Endothelial cell of umbilical vein (primary cell): ENCODE measurements around the gene UTS2R. TPM values are rescaled to one million over a fixed set of nuclear protein-coding genes. Genes with fewer than 3 reads are reported as not detected.
A peak's percentile ranks its signal among the peaks of the same experiment; 100 is the strongest.

Experiments
- Bru-seq: library from RNA; stranded (reverse); fragments of 400-500 nt; gene quantifications from one replicate; lab custom pipeline; 2021; lab: Mats Ljungman, UMichigan
- BruChase-seq, 2 experiments: library from RNA; stranded (reverse); fragments of 400-500 nt; gene quantifications; one replicate each; lab custom pipeline; 2021; lab: Mats Ljungman, UMichigan
- BruUV-seq: library from RNA; stranded (reverse); fragments of 400-500 nt; replicated peaks from 2 replicates; lab custom pipeline; 2021; lab: Mats Ljungman, UMichigan
- CTCF ChIA-PET: fragments of 300-600, 350-600 bp; sonication (Branson Sonifier 250); formaldehyde crosslinking; loops from one replicate; lab custom pipeline; 2021; ENCODE audit warnings: antibody characterized with exemption, inconsistent platforms; lab: Charles Lee
- POLR2A ChIA-PET: fragments of 300-600, 350-600 bp; sonication (Branson Sonifier 250); formaldehyde crosslinking; loops from one replicate; lab custom pipeline; 2021; ENCODE audit warnings: antibody characterized with exemption, inconsistent platforms; lab: Charles Lee
- DNase-seq: peaks from one replicate; pipeline ENCODE4 v3.0.0-alpha.2; 2011; ENCODE audit warnings: low read depth, low spot score
- FAIRE-seq: peaks from 2 replicates; lab custom pipeline; 2011; peaks lifted over from hg19 to GRCh38; lab: Jason Lieb, UNC
- H2AFZ ChIP-seq: 2 replicates; pipeline ENCODE4 v1.6.0; 2012; ENCODE audit warnings: low read depth, low read length, control low read depth, inconsistent platforms
- H3K27ac ChIP-seq: 2 replicates; pipeline ENCODE4 v1.5.1; 2011; ENCODE audit warnings: low read depth, mild to moderate bottlenecking, control low read depth, low read length, moderate library complexity; ENCODE audit not compliant: insufficient read depth
- H3K27me3 ChIP-seq, 2 experiments: 2 replicates each; pipeline versions ENCODE4 v1.6.0 to v1.6.1; 2011; ENCODE audit warnings: low read length in 2 of 2, mixed read lengths in 1 of 2; ENCODE audit not compliant: control insufficient read depth in 2 of 2, insufficient read depth in 2 of 2
- H3K36me3 ChIP-seq, 2 experiments: 2 replicates in 1 of 2; 3 replicates in 1 of 2; pipeline ENCODE4 v1.5.1; 2011; ENCODE audit warnings: low read length in 2 of 2, mild to moderate bottlenecking in 1 of 2, moderate library complexity in 1 of 2; ENCODE audit not compliant: control insufficient read depth in 2 of 2, insufficient read depth in 2 of 2; ENCODE audit errors: extremely low read depth in 1 of 2
- H3K4me1 ChIP-seq: 3 replicates; pipeline ENCODE4 v1.5.1; 2011; ENCODE audit warnings: mild to moderate bottlenecking, low read length; ENCODE audit not compliant: control insufficient read depth, insufficient read depth; ENCODE audit errors: extremely low read depth
- H3K4me2 ChIP-seq: 2 replicates; pipeline ENCODE4 v1.6.1; 2011; ENCODE audit warnings: low read length, control low read depth, mixed read lengths; ENCODE audit not compliant: insufficient read depth
- H3K4me3 ChIP-seq, 3 experiments: fragments of 200-600 bp in 1 of 3; sonication (generic), shearing (Covaris generic) in 1 of 3; replicated peaks in 1 of 3; 2 replicates each; pipeline ENCODE4 v1.5.1; 2011 to 2016; ENCODE audit warnings: control low read depth in 3 of 3, low read length in 3 of 3, mild to moderate bottlenecking in 2 of 3, inconsistent platforms in 1 of 3, low read depth in 1 of 3, moderate library complexity in 1 of 3; ENCODE audit not compliant: insufficient read depth in 1 of 3
- H3K79me2 ChIP-seq: 2 replicates; pipeline ENCODE4 v1.6.0; 2012; ENCODE audit warnings: low read length, inconsistent platforms; ENCODE audit not compliant: control insufficient read depth, insufficient read depth
- H3K9ac ChIP-seq: replicated peaks from 2 replicates; pipeline ENCODE3; 2011; ENCODE audit warnings: low read length, control low read depth; ENCODE audit not compliant: insufficient read depth; ENCODE audit errors: extremely low read depth
- H3K9me1 ChIP-seq: replicated peaks from 3 replicates; pipeline ENCODE4 v1.6.0; 2011; ENCODE audit warnings: mild to moderate bottlenecking, low read length; ENCODE audit not compliant: control insufficient read depth, insufficient read depth; ENCODE audit errors: extremely low read depth
- H3K9me3 ChIP-seq: replicated peaks from 2 replicates; pipeline ENCODE4 v1.5.1; 2012; ENCODE audit warnings: low read length, inconsistent platforms; ENCODE audit not compliant: control insufficient read depth, insufficient read depth
- H4K20me1 ChIP-seq: replicated peaks from 2 replicates; pipeline ENCODE3; 2011; ENCODE audit warnings: mild to moderate bottlenecking, low read length; ENCODE audit not compliant: control insufficient read depth, insufficient read depth; ENCODE audit errors: extremely low read depth
- CTCF ChIP-seq, 2 donors: IDR thresholded peaks; 1 replicate in 1 of 2; 2 replicates in 1 of 2; pipeline ENCODE4 v1.5.1; 2011; ENCODE audit warnings: low read length in 2 of 2, mild to moderate bottlenecking in 2 of 2, moderate library complexity in 2 of 2, control low read depth in 1 of 2, inconsistent platforms in 1 of 2, low read depth in 1 of 2; ENCODE audit not compliant: insufficient read depth in 1 of 2; ENCODE audit errors: extremely low read depth in 1 of 2
- EZH2 ChIP-seq: IDR thresholded peaks from 2 replicates; pipeline ENCODE4 v1.6.1; 2012; ENCODE audit warnings: borderline replicate concordance, low read depth, mild to moderate bottlenecking, moderate library complexity, low read length, inconsistent platforms; ENCODE audit not compliant: severe bottlenecking
- FOS ChIP-seq: IDR thresholded peaks from 2 replicates; pipeline ENCODE4 v1.6.1; 2011; ENCODE audit warnings: mild to moderate bottlenecking, low read length, moderate library complexity, borderline replicate concordance; ENCODE audit not compliant: insufficient read depth
- GATA2 ChIP-seq: IDR thresholded peaks from 2 replicates; pipeline ENCODE4 v1.7.0; 2011; ENCODE audit warnings: low read depth, mild to moderate bottlenecking, moderate library complexity, mixed read lengths, low read length; ENCODE audit not compliant: insufficient read length, insufficient read depth
- JUN ChIP-seq: IDR thresholded peaks from 2 replicates; pipeline ENCODE4 v1.6.1; 2011; ENCODE audit warnings: borderline replicate concordance, low read depth; ENCODE audit not compliant: insufficient read length, insufficient read depth
- MAX ChIP-seq: IDR thresholded peaks from 2 replicates; pipeline ENCODE4 v1.6.1; 2011; ENCODE audit not compliant: insufficient read depth, insufficient read length
- MYC ChIP-seq: IDR thresholded peaks from one replicate; pipeline ENCODE4 v1.6.1; 2011; ENCODE audit warnings: mild to moderate bottlenecking, low read depth, low read length
- POLR2A ChIP-seq: IDR thresholded peaks from 2 replicates; pipeline ENCODE4 v1.6.1; 2012; ENCODE audit warnings: low read depth, mild to moderate bottlenecking, control low read depth, low read length
- POLR2AphosphoS5 ChIP-seq: IDR thresholded peaks from 2 replicates; pipeline ENCODE4 v1.6.1; 2012; ENCODE audit warnings: low read depth, mild to moderate bottlenecking, control low read depth, low read length, moderate library complexity; ENCODE audit not compliant: insufficient read depth
- dilution Hi-C: fragments of 300-500 bp; cut with MboI; formaldehyde crosslinking; loops from one replicate; pipeline ENCODE4 v1.15.0; 2019; ENCODE audit warnings: low sequenced_read_pairs; ENCODE audit not compliant: extremely low pct_ligation_motif_present
- intact Hi-C: fragments of 100-400 bp; cut with micrococcal nuclease; formaldehyde crosslinking; loops from one replicate; pipeline ENCODE4 v1.10.0; 2022
- long read RNA-seq: library from polyadenylated mRNA; stranded (forward); transcript quantifications from one replicate; pipeline ENCODE4 v2.0.0, GENCODE V29; 2021
- polyA minus RNA-seq, 3 experiments: library from RNA; depleted of rRNA, polyadenylated mRNA; stranded (reverse); fragments of >200 nt; gene quantifications; 1 replicate in 1 of 3; 2 replicates in 2 of 3; pipeline ENCODE4 v1.2.3, GENCODE V29; 2011
- polyA plus RNA-seq, 4 experiments: library from polyadenylated mRNA; depleted of rRNA in 3 of 4; stranded (reverse) in 3 of 4; unstranded in 1 of 4; fragments of >200 nt; gene quantifications; 2 replicates each; pipeline versions ENCODE4 v1.2.1 to v1.2.3, GENCODE V29; 2011 to 2012; ENCODE audit warnings: missing spikeins in 1 of 4
- total RNA-seq: library from RNA; stranded (reverse); gene quantifications from 2 replicates; pipeline ENCODE4 v1.2.3, GENCODE V29; 2021

Gene UTS2R
- not detected in 2 replicates for total RNA-seq
- polyA plus RNA-seq, result not detected in 2 replicates
- polyA plus RNA-seq (2011; cell fraction: cytosol; rRNA removed), result not detected in 2 replicates
- polyA plus RNA-seq (2011; cell fraction: nucleus; rRNA removed), result not detected in 2 replicates
- polyA plus RNA-seq (2012), result not detected in 2 replicates
- not detected in 2 replicates for polyA minus RNA-seq
- not detected for polyA minus RNA-seq (2011; cell fraction: cytosol; rRNA and poly(A)+ RNA removed)
- polyA minus RNA-seq (2011; cell fraction: nucleus; rRNA and poly(A)+ RNA removed), result not detected in 2 replicates
- Bru-seq, nascent RNA, result not detected
- not detected for BruChase-seq, experiment 1, labeled RNA remaining after a 6-hour chase
- BruChase-seq, experiment 2, labeled RNA remaining after a 2-hour chase, result not detected
- long read RNA-seq, result 0 reads

- intact Hi-C loops (no loop called here), dilution Hi-C loops (no loop called here)
- H4K20me1 ChIP-seq, result no peaks in the 10 kb centered on the region
- no peak within 1 kb of the TSS for H3K27ac ChIP-seq
- FAIRE-seq, result no peak
- no peaks in the 10 kb centered on the region for H3K9me1 ChIP-seq
- H2AFZ ChIP-seq, result no peak within 1 kb of the TSS
- POLR2A ChIA-PET, result no interaction called here
- no peaks in the 10 kb centered on the region for H3K79me2 ChIP-seq
- H3K4me2 ChIP-seq, result no peak within 1 kb of the TSS
- CTCF ChIA-PET, result interaction anchor here (0.5 to 1.7 kb wide), 2 partner anchors 19 to 30 kb away, joined by 3 to 4 read pairs; no protein-coding TSS in a partner anchor
- H3K4me3 ChIP-seq, result no peak within 1 kb of the TSS
- no peaks in the 10 kb centered on the region for H3K36me3 ChIP-seq
- H3K27me3 ChIP-seq, result peaks cover 29 to 35% of the 10 kb centered on the region in 2 experiments
- H3K4me1 ChIP-seq, result no peaks in the 10 kb centered on the region
- TF ChIP-seq FOS, result no peak
- TF ChIP-seq MAX, result no peak
- TF ChIP-seq GATA2, result no peak
- TF ChIP-seq CTCF (IDR thresholded peaks at IDR 0.05; ENCODE audit: extremely low read depth in 1 of 2, insufficient read depth in 1 of 2, low read depth in 1 of 2, low read length in 2 of 2), result no peak
- no peak for TF ChIP-seq MYC
- TF ChIP-seq POLR2AphosphoS5, result no peak
- no peak for TF ChIP-seq JUN
- TF ChIP-seq POLR2A, result no peak
- TF ChIP-seq EZH2, result peak; percentile 87
- H3K9ac ChIP-seq, result no peak within 1 kb of the TSS
- BruUV-seq, result no TSS peak
- DNase-seq, result no peak
- H3K9me3 ChIP-seq, result no peaks in the 10 kb centered on the region
Measured at GRCh38 chr17:82371333-82372248, at the start of gene UTS2R. Gene UTS2R (plus strand): TSS chr17:82371765. CDS start chr17:82374325, 2,560 bp downstream.
